Measurements from ENCODE around the gene GYPC. TPM values are rescaled to one million over a fixed set of nuclear protein-coding genes. Genes with fewer than 3 reads are reported as not detected.

GYPC gene
- total RNA-seq, 1 donor from 2014 or later, result 111 TPM

- ATAC-seq (ENCODE audit: poor library complexity) (no peak), DNase-seq (no peak)
- intact Hi-C loops (cut with DNase I), result no loop called here
Observed at GRCh38 chr2:126661702-126662500, 5.9 kb downstream of the GYPC start.

GRCh38 chr2:126662621-126663020, 6.7 kb downstream of the GYPC start:
- intact Hi-C loops (cut with DNase I), result no loop called here
- no peak for DNase-seq
- ATAC-seq (ENCODE audit: poor library complexity), result no peak

GRCh38 chr2:126663184-126663963, 7.4 kb downstream of the GYPC start:
- DNase-seq (no peak), ATAC-seq (ENCODE audit: poor library complexity) (no peak)
- intact Hi-C loops (cut with DNase I), result no loop called here

GRCh38 chr2:126664234-126664633, 8.3 kb downstream of the GYPC start:
- ATAC-seq (ENCODE audit: poor library complexity), result no peak
- intact Hi-C loops (cut with DNase I), result no loop called here
- DNase-seq, result no peak

- intact Hi-C loops (cut with DNase I), result no loop called here
- DNase-seq, result no peak
- no peak for ATAC-seq (ENCODE audit: poor library complexity)
Observed at GRCh38 chr2:126664639-126665038, 8.7 kb downstream of the GYPC start.

- intact Hi-C loops (cut with DNase I), result no loop called here
- ATAC-seq (ENCODE audit: poor library complexity) (no peak), DNase-seq (no peak)
Observed at GRCh38 chr2:126665483-126665882, 9.5 kb downstream of the GYPC start.

- no peak for ATAC-seq (ENCODE audit: poor library complexity)
- DNase-seq, result no peak
- intact Hi-C loops (cut with DNase I), result no loop called here
Observed at GRCh38 chr2:126668254-126668653, 12.3 kb downstream of the GYPC start.

- no peak for DNase-seq
- intact Hi-C loops (cut with DNase I), result no loop called here
- peak; percentile 56 for ATAC-seq (ENCODE audit: poor library complexity)
Observed at GRCh38 chr2:126669772-126670171, 13.8 kb downstream of the GYPC start.

- ATAC-seq (ENCODE audit: poor library complexity) (no peak), DNase-seq (no peak)
- intact Hi-C loops (cut with DNase I), result no loop called here
Observed at GRCh38 chr2:126671488-126671887, 15.5 kb downstream of the GYPC start.

GRCh38 chr2:126672980-126673605, 17.1 kb downstream of the GYPC start:
- intact Hi-C loops (cut with DNase I), result no loop called here
- ATAC-seq (ENCODE audit: poor library complexity), result no peak
- DNase-seq, result no peak

- ATAC-seq (ENCODE audit: poor library complexity) (no peak), DNase-seq (no peak)
- intact Hi-C loops (cut with DNase I), result no loop called here
Observed at GRCh38 chr2:126674075-126674744, 18.3 kb downstream of the GYPC start.

GRCh38 chr2:126675637-126676036, 19.7 kb downstream of the GYPC start:
- ATAC-seq (ENCODE audit: poor library complexity), result no peak
- DNase-seq, result no peak
- intact Hi-C loops (cut with DNase I), result no loop called here

- no peak for DNase-seq
- no peak for ATAC-seq (ENCODE audit: poor library complexity)
- intact Hi-C loops (cut with DNase I), result no loop called here
Observed at GRCh38 chr2:126676221-126677175, 20.5 kb downstream of the GYPC start.

GRCh38 chr2:126677176-126677538, 21.2 kb downstream of the GYPC start:
- intact Hi-C loops (cut with DNase I), result no loop called here
- DNase-seq (no peak), ATAC-seq (ENCODE audit: poor library complexity) (no peak)

- intact Hi-C loops (cut with DNase I), result no loop called here
- no peak for DNase-seq
- peak; percentile 60 for ATAC-seq (ENCODE audit: poor library complexity)
Observed at GRCh38 chr2:126678269-126679065, 22.5 kb downstream of the GYPC start.

GRCh38 chr2:126679094-126679713, 23.2 kb downstream of the GYPC start:
- intact Hi-C loops (cut with DNase I), result no loop called here
- ATAC-seq (ENCODE audit: poor library complexity), result no peak

GRCh38 chr2:126681505-126681904, 25.5 kb downstream of the GYPC start:
- intact Hi-C loops (cut with DNase I), result no loop called here
- ATAC-seq (ENCODE audit: poor library complexity) (no peak), DNase-seq (no peak)

More at GRCh38 chr2:126679094-126679713, 23.2 kb downstream of the GYPC start:
- no peak for DNase-seq
